LHCN-M2 (cell line): ENCODE measurements around the gene RPGRIP1. TPM values are rescaled to one million over a fixed set of nuclear protein-coding genes. Genes with fewer than 3 reads are reported as not detected.
"Not testable (repeated sequence)": the region's sequence is repeated elsewhere in the genome, so short reads cannot be mapped to it uniquely, and the experiment has no call there.

Experiments
- DNase-seq: peaks from one replicate; pipeline ENCODE4 v3.0.0-alpha.2; 2012; ENCODE audit warnings: low read depth
- polyA plus RNA-seq: library from polyadenylated mRNA; unstranded; fragments of >200 nt; gene quantifications from one replicate; pipeline ENCODE4 v1.2.1, GENCODE V29; 2012; ENCODE audit warnings: missing spikeins
- total RNA-seq: library from RNA; depleted of rRNA; stranded (reverse); fragments of >200 nt; gene quantifications from 2 replicates; pipeline ENCODE4 v1.2.3, GENCODE V29; 2014; rRNA removed

Gene RPGRIP1
- total RNA-seq, result not detected in 2 replicates
- polyA plus RNA-seq, result not detected

DNA sequence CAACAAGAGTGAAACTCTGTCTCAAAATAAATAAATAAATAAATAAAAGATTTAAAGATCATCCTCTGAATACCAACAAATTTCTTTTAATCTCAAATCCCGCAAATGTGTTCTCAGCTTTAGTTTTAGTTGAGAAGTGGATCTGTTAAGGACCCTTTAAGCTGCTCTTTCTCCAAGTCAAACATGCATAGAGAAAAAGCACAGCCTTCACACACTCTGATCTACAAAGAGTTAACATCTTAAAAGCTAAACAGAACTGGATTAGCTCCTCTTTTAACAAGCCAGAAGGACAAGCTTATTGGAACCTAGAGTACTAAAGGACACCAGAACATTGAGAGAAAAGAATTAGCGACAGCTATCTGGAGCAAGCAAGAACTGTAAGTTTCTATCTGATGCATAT, at the start of gene RPGRIP1:
TSS of gene RPGRIP1 (plus strand) at position 301 of the 400 bp plus-strand sequence. CDS start 7,894 bp downstream, outside the sequence.
- no peak for DNase-seq

DNA sequence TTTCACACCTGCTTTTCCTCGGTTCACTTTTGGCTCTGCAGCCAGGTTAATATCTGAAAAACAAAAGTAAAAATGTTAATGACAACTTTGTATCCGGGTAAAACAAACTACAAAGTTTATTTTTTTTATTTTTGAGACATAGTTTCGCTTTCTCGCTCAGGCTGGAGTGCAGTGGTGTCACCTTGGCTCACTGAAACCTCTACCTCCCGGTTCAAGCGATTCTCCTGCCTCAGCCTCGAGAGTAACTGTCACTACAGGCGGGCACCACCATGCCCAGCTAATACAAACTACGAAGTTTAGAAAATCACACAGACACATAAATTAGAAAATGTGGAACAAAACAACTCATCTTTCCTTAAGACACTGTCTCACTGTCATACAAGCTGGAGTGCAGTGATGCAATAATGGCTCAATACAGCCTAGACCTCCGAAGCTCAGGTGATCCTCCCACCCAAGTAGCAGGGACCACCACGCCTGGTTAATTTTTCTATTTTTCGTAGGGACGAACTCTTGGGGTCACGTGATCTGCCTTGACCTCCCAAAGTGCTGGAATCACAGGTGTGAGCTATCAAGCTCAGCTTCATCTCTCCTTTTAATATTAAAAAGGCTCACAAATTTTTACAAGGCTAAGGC, 48.7 kb upstream of the RPGRIP1 start:
- no peak for DNase-seq

DNA sequence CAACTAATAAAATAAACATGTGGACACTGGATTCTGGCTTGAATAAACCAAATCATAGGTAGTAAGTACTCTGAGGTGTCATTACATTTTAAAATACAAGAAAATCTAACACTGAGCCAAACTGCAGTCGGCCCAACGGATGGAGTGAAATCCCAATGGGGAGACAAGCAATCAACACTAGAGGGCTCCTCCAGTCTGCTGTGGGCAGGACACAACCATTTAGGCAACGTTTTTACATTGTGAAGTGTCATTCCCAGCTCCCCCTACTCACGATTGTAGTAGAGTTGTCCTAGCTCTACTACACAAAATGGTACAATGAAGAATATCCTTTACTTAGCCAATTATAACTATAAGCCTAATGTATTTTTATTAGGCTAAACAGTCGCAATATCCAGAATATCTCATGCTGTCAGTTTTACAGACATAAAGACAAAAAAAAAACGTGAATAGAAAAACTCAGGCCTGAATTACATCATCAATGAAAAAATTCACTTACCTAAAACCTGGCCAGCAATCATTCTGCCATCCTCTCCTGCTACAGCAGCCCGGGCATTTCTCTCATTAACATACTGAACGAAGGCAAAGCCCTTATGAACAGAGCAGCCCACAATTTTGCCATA, 46.3 kb upstream of the RPGRIP1 start:
- peak; percentile 10 for DNase-seq

DNA sequence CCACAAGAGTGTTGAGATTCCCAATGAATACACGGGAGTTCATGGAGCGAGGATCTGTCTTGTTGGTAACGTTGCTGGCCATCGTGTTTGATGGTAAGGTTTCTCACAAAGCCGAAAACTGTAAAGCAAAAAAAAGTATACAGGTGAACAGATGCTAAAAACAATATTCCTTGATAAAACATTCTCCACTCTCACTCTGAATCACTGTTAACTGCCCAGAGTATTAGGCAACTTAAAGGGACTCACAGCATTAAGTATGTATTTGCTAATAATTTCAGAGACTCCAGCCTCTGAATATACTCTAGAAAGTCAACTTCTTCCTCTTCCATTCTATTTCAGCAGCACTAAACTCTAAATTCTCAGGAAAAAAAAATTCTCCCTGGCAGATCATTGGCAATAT, 45.8 kb upstream of the RPGRIP1 start:
- DNase-seq, result no peak

DNA sequence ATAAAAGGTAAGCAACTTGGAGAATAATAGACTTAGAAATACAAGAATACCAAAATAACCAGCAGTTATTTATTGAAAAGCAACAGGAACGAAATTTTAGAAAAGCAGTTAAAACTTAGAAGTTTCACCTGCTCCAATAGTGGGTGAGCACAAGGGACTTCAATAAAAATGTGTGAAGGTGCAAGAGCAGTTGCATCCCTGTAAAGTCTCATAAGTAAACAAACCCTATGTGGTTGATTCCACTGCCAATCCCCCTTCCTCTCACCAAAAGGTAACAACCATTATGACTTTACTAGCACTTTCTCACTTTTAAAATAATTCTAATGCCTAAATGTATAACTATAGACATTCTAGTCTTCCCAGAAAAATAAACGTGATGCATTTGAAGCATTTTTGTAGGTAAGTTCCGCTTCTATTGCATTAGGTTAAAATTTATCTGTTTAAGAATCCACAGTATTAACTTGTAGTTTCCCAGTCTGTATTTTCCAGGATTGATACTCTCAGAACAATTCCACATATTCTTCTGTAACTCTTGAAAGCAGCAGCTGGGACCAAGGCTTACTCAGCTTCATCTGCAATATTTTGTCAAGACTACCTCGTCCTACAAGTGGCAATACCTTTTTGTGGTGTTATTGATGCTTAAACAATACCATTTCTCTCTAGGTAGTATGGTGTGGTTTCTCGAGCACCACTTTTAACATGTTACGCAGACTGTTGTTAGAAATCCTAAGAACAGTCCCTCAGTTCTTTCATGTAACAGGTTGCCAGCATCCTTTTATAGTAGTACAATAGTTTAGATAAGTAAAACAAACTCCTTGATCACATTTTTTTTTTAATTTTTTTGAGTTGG, 42.7 kb upstream of the RPGRIP1 start:
- DNase-seq, result no peak

DNA sequence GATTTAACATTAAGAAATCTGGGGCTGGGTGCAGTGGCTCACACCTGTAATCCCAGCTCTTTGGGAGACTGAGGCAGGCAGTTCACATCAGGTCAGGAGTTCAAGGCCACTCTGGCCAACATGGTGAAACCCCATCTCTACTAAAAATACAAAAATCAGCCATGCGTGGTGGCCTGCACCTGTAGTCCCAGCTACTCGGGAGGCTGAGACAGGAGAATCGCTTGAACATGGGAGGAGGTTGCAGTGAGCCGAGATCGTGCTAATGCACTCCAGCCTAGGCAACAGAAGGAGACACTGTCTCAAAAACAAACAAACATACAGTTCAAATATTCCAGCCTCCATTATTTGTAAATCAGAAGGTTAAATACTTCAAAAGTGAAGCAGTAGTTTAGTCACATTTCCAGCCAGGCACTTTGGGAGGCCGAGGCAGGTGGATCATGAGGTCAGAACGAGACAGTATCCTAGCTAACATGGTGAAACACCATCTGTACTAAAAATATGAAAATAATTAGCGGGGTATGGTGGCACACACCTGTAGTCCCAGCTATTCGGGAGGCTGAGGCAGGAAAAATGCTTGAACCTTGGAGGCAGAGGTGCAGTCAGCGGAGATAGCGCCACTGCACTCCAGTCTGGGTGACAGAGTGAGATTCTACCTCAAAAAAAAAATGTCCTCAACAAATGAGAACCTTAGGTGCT, 40.9 kb upstream of the RPGRIP1 start:
- no peak for DNase-seq

DNA sequence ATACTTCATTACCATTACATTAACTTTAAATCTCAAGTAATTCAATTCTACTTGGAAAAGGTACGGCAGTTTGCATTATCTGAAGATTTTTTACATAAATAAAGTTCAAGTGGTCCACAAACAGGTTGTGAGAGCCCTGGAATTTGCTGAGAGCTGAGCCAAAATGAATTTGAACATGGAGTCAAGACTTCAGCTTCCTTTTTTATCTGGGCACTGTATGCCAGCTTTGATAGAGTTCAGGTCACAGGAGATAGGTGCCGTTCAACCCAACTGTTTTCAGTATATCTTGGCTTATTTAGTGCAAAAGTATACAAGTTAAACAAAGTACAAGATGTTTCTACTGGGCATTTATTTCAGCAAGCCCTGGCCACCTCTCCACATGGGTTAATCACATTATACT, 39.5 kb upstream of the RPGRIP1 start:
- DNase-seq, result no peak

DNA sequence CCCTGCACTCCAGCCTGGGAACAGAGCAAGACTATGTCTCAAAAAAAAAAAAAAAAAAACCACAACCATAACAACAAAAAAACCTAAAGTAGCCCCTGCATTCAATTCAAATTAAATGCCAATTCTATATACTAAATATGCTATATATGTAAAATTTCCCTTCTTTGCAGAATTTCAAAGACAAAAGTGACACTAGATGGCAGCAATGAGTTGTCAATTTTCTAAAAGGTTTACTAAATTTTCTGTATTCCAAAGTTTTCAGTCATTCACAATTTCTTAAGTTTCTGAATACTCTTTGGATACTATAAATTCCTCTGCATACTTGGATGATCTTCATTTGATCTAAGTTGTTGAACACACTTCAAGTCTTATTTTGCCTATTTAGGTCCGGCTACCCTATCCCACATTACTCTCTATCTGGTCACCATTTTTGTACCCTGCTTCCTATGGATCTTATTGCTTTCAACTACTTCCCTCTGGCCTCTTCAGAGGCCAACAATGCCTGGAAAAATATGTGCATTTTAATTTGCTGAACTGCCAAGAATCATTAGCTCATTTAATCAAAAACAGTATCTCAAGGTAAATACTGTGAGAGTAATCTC, 38.6 kb upstream of the RPGRIP1 start:
- peak; percentile 31 for DNase-seq

DNA sequence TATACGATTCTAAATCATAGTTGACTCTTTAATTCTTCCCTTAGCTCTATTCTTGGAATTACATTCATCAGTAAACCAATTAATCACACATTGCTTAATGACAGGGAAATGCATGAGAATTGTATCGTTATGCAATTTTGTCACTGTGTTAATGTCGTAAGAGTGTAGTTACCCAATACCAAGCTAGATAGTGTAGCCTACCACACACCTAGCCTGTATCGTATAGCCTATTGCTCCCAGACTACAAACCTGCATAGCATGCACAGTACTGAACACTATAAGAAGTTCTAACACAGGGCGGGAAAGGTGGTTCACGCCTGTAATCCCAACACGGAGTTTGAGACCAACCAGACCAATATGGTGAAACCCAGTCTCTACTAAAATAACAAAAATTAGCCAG, 35.3 kb upstream of the RPGRIP1 start:
- no peak for DNase-seq

DNA sequence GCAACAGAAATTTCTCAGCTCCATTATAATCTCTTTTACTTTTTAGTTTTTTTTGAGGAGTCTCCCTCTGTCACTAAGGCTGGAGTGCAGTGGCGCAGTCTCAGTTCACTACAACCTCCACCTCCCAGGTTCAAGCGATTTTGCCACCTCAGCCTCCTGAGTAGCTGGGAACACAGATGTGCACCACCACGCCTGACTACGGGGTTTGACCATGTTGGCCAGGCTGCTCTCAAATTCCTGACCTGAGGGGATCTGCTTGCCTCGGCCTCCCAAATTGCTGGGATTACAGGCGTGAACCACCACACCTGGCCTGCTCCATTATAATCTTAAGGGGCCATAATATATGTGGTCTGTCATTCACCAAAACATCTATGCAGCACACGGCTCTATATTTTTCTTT, 34.1 kb upstream of the RPGRIP1 start:
- DNase-seq, result no peak

DNA sequence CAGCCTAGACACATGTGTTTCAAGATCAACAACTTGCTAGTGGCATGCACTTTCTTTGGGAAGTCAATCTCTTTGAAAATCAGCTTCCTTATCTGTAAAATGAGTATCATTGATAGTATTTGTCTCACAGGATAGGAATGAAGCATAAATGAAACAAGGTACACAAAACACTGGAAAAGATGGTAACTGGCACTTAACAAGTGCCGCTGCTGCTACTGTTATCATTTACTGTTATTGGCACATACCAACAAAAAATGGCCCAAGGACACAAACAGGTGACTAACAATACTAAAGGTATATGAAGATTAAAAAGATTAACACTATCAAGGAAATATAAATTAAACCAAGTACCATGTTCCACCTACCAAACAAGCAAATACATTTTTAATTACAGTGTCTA, 31.5 kb upstream of the RPGRIP1 start:
- DNase-seq, result no peak

DNA sequence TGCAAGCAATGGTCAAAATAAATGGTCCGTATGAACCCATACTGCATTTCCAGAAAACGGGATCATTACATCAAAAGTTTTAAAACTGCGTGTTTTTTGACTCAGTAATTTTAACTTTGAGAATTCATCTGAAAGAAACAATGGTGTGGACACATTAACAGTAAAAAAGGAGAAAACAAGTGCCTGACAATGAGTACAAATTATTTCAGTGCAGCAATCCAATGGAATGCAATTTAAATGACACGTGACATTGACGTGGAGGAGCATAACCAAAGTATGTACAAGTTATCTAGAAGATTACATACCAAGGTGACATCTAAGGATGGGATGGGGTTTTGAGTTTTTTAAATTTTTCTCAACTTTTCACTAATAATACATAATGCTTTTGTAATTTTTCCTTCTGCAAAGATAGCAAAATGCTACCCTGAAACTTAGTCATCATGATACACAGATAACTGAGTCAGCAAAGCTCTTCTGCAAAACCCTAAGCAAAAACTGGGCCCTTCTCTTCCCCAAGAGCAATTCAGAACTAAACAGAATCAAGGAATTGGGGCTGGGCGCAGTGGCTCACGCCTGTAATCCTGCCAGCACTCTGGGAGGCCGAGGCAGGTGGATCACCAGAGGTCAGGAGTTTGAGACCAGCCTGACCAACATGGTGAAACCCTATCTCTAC, 31.0 kb upstream of the RPGRIP1 start:
- DNase-seq, result no peak

DNA sequence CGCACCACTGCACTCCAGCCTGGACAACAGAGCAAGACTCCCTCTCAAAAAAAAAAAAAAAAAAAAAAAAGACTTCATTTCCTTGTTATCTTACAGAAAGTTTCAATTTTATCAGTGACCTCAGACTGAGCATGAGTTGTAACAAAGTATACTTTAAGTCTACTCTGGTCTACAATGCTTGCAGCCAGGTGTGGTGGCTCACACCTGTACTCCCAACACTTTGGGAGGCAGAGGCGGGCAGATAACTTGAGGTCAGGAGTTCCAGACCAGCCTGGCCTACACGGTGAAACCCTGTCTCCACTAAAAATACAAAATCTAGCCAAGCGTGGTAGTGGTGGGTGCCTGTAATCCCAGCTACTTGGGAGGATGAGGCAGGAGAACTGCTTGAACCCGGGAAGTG, 28.7 kb upstream of the RPGRIP1 start:
- no peak for DNase-seq

DNA sequence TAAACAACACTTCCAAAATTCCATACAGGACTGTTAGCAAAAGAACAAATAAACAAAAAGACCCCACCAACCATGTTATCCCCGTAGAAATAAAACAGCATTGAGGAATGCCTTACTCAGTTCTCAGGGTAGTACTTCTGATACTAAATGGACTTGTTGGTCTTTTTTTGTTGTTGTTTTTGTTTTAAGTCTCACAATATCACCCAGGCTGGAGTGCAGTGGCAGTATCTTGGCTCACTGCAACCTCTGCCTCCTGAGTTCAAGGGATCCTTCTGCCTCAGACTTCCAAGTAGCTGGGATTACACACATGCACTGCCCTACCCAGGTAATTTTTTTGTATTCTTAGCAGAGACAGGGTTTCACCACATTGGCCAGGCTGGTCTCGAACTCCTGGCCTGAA, 27.7 kb upstream of the RPGRIP1 start:
- DNase-seq, result no peak

DNA sequence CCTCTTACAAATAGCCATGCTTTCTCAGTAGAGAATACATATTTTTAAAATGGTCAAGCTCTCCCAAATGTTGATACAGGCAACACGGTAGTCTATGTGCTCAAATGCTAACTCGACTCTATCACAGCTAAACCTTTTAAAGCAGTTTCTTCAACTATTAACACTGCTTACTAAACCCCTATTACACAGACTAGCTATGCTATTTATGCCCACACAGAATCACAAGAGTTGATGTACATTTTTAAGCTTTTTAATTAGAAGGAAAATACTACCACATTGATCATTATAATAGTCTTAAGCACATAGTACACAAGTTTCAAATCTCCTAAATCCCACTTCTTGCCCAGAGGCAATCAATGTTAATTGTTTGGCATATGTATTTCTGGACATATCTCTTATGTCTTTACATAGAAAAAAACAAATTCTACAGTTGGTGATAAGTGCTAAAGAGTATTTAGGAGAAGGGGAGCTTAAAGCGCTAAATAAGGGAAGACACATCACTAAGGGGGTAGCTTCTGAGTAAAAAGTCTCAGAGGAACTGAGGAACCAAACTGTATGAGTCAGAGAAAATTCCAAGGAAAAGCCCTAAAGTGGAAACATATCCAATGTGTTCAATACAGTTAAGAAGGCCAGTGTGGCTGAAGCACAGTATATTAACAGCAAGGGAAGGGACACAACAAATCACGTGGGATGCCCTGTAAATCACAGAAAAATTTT, 24.3 kb upstream of the RPGRIP1 start:
- DNase-seq, result peak; percentile 29

DNA sequence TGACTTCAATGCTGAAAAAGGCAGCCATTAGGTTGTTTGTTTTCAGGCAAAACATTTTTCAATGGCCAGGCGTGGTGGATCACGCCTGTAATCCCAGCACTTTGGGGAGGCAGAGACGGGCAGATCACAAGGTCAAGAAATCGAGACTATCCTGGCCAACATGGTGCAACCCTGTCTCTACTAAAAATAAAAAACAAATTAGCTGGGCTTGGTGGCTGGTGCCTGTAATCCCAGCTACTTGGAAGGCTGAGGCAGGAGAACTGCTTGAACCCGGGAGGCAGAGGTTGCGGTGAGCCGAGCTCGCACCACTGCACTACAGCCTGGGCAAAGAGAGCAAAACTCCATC, 23.8 kb upstream of the RPGRIP1 start:
- DNase-seq, result not testable (repeated sequence)

DNA sequence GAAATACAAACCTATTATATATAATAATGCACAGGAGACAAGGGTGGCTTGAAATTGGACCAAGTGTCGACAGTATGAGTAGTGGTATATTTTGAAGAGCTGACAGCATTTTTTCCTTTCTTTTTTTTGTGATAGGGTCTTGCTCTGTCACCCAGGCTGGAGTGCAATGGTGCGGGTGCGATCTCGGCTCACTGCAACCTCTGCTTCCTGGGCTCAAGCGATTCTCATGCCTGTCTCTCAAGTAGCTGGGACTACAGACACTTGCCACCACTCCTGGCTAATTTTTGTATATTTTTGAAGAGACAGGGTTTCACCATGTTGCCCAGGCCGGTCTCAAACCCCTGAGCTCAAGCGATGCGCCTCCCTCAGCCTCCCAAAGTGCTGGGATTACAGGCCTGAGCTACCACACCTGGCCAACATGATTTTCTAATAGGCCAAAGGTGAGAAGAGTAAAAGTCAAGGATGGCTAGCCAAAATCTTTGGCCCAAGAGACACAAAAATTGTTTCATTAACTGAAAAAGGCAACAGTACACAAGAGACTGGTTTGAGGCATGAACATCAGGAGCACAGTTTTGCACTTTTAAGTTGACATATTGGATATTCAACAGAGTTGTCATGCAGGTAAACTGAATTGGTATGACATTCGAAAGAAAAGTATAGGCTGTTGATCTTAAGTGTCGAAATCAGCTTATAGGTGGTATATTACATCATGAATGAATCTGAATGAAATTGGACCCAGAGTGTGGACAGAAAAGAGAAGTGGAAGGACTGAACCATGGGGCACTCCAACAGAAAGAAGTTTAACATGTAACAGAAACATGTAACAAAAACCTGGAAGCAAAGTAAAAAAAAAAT, 23.1 kb upstream of the RPGRIP1 start:
- DNase-seq, result no peak

DNA sequence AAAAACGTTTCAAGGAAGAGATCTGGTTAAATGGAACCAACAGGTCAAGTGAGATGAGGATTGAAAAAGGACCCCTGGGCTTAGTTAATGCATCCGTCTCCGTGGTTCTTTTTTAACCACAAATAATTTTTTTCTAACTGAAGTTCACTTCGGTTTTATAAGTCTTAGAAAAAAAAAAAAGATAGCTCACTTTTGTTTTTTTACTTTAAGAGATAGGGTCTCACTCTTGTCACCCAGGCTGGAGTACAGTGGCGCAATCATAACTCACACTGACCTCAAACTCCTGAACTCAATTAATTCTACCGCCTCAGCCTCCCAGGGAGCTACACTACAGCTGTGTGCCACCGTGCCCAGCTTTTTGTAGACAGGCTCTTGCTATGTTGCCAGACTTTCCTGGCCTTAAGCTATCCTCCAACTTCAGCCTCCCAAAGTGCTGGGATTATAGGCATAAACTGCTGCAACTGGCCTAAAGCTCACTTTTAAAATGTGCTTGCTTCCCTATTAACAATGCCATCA, 22.4 kb upstream of the RPGRIP1 start:
- DNase-seq, result no peak
